ENCODE data around the gene NCAM1.
"Not testable (repeated sequence)": the region's sequence is repeated elsewhere in the genome, so short reads cannot be mapped to it uniquely, and the experiment has no call there.

The NCAM1 gene

GRCh38 chr11:113023228-113023627 lies 62.0 kb downstream of the NCAM1 start:
- Mint-ChIP-seq H3K4me1 (no peaks in the 10 kb centered on the region), H3K9me3 (no peaks in the 10 kb centered on the region), H3K27me3 (no peaks in the 10 kb centered on the region), H3K36me3 (no peaks in the 10 kb centered on the region), H3K27ac (no peak overlapping the region), H3K4me3 (no peak overlapping the region)
- CTCF ChIA-PET, result no interaction called here
- DNase-seq, result no peak

- CTCF ChIA-PET, result no interaction called here
Measured at GRCh38 chr11:113023986-113024385, 62.8 kb downstream of the NCAM1 start.

GRCh38 chr11:113026778-113027177 lies 65.6 kb downstream of the NCAM1 start:
- no peaks in the 10 kb centered on the region for H3K4me1 Mint-ChIP-seq
- no peaks in the 10 kb centered on the region for H3K36me3 Mint-ChIP-seq
- H3K27me3 Mint-ChIP-seq, result no peaks in the 10 kb centered on the region
- no peak for DNase-seq
- no peak overlapping the region for H3K27ac Mint-ChIP-seq
- no peak overlapping the region for H3K4me3 Mint-ChIP-seq
- H3K9me3 Mint-ChIP-seq, result no peaks in the 10 kb centered on the region
- CTCF ChIA-PET, result no interaction called here

More at GRCh38 chr11:113023986-113024385, 62.8 kb downstream of the NCAM1 start:
- no peaks in the 10 kb centered on the region for H3K4me1 Mint-ChIP-seq
- H3K27ac Mint-ChIP-seq, result no peak overlapping the region
- H3K4me3 Mint-ChIP-seq, result no peak overlapping the region
- H3K36me3 Mint-ChIP-seq, result no peaks in the 10 kb centered on the region
- DNase-seq, result no peak
- H3K9me3 Mint-ChIP-seq, result no peaks in the 10 kb centered on the region
- no peaks in the 10 kb centered on the region for H3K27me3 Mint-ChIP-seq

- no peaks in the 10 kb centered on the region for H3K4me1 Mint-ChIP-seq
- no peaks in the 10 kb centered on the region for H3K36me3 Mint-ChIP-seq
- H3K27me3 Mint-ChIP-seq, result no peaks in the 10 kb centered on the region
- no peak overlapping the region for H3K27ac Mint-ChIP-seq
- H3K9me3 Mint-ChIP-seq, result no peaks in the 10 kb centered on the region
- CTCF ChIA-PET, result no interaction called here
- no peak for DNase-seq
- H3K4me3 Mint-ChIP-seq, result no peak overlapping the region
Measured at GRCh38 chr11:113034576-113034975, 73.4 kb downstream of the NCAM1 start.

- CTCF ChIA-PET, result no interaction called here
- Mint-ChIP-seq H3K27me3 (no peaks in the 10 kb centered on the region), H3K27ac (no peak overlapping the region), H3K36me3 (no peaks in the 10 kb centered on the region), H3K4me3 (no peak overlapping the region), H3K9me3 (no peaks in the 10 kb centered on the region), H3K4me1 (no peaks in the 10 kb centered on the region)
- no peak for DNase-seq
Measured at GRCh38 chr11:113035708-113036107, 74.5 kb downstream of the NCAM1 start.

- Mint-ChIP-seq H3K9me3 (peaks cover 2% of the 10 kb centered on the region), H3K27me3 (no peaks in the 10 kb centered on the region), H3K27ac (no peak overlapping the region), H3K4me1 (no peaks in the 10 kb centered on the region), H3K36me3 (no peaks in the 10 kb centered on the region), H3K4me3 (no peak overlapping the region)
- no peak for DNase-seq
- CTCF ChIA-PET, result no interaction called here
Measured at GRCh38 chr11:113043698-113044097, 82.5 kb downstream of the NCAM1 start.

- Mint-ChIP-seq H3K27me3 (no peaks in the 10 kb centered on the region), H3K9me3 (peaks cover 2% of the 10 kb centered on the region), H3K36me3 (no peaks in the 10 kb centered on the region), H3K4me3 (no peak overlapping the region), H3K4me1 (no peaks in the 10 kb centered on the region), H3K27ac (no peak overlapping the region)
- DNase-seq, result no peak
- CTCF ChIA-PET, result no interaction called here
Measured at GRCh38 chr11:113045146-113045545, 83.9 kb downstream of the NCAM1 start.

GRCh38 chr11:113046866-113047265 lies 85.6 kb downstream of the NCAM1 start:
- Mint-ChIP-seq H3K9me3 (peaks cover 2% of the 10 kb centered on the region), H3K36me3 (no peaks in the 10 kb centered on the region), H3K4me1 (no peaks in the 10 kb centered on the region), H3K27ac (no peak overlapping the region), H3K27me3 (no peaks in the 10 kb centered on the region), H3K4me3 (no peak overlapping the region)
- CTCF ChIA-PET, result no interaction called here
- DNase-seq, result no peak

GRCh38 chr11:113048820-113049768 lies 87.9 kb downstream of the NCAM1 start:
- H3K4me1 Mint-ChIP-seq, result no peaks in the 10 kb centered on the region
- H3K27ac Mint-ChIP-seq, result no peak overlapping the region
- H3K27me3 Mint-ChIP-seq, result no peaks in the 10 kb centered on the region
- no peaks in the 10 kb centered on the region for H3K36me3 Mint-ChIP-seq
- no peak for DNase-seq
- no peak overlapping the region for H3K4me3 Mint-ChIP-seq
- CTCF ChIA-PET, result interaction anchor here (0.7 kb wide), 1 partner anchor 1057 kb away, joined by 3 read pairs; no protein-coding TSS in a partner anchor
- no peaks in the 10 kb centered on the region for H3K9me3 Mint-ChIP-seq

GRCh38 chr11:113053042-113053441 lies 91.8 kb downstream of the NCAM1 start:
- CTCF ChIA-PET, H3K36me3 Mint-ChIP-seq, H3K9me3 Mint-ChIP-seq, DNase-seq, H3K27me3 Mint-ChIP-seq, H3K4me3 Mint-ChIP-seq, H3K27ac Mint-ChIP-seq, H3K4me1 Mint-ChIP-seq: not testable (repeated sequence)

- no peak for DNase-seq
- Mint-ChIP-seq H3K36me3 (no peaks in the 10 kb centered on the region), H3K9me3 (no peaks in the 10 kb centered on the region), H3K27me3 (no peaks in the 10 kb centered on the region), H3K27ac (no peak overlapping the region), H3K4me1 (no peaks in the 10 kb centered on the region), H3K4me3 (no peak overlapping the region)
- CTCF ChIA-PET, result no interaction called here
Measured at GRCh38 chr11:113057038-113057437, 95.8 kb downstream of the NCAM1 start.

- no peaks in the 10 kb centered on the region for H3K4me1 Mint-ChIP-seq
- DNase-seq, result no peak
- no peaks in the 10 kb centered on the region for H3K27me3 Mint-ChIP-seq
- H3K27ac Mint-ChIP-seq, result no peak overlapping the region
- no peaks in the 10 kb centered on the region for H3K36me3 Mint-ChIP-seq
- CTCF ChIA-PET, result no interaction called here
- no peak overlapping the region for H3K4me3 Mint-ChIP-seq
- no peaks in the 10 kb centered on the region for H3K9me3 Mint-ChIP-seq
Measured at GRCh38 chr11:113059548-113059947, 98.3 kb downstream of the NCAM1 start.

GRCh38 chr11:113065330-113065729 lies 104.1 kb downstream of the NCAM1 start:
- H3K4me3 Mint-ChIP-seq, result no peak overlapping the region
- DNase-seq, result no peak
- no peak overlapping the region for H3K27ac Mint-ChIP-seq
- CTCF ChIA-PET, result no interaction called here
- H3K36me3 Mint-ChIP-seq, result no peaks in the 10 kb centered on the region
- no peaks in the 10 kb centered on the region for H3K9me3 Mint-ChIP-seq
- H3K4me1 Mint-ChIP-seq, result no peaks in the 10 kb centered on the region
- H3K27me3 Mint-ChIP-seq, result no peaks in the 10 kb centered on the region

- DNase-seq, result no peak
- Mint-ChIP-seq H3K36me3 (no peaks in the 10 kb centered on the region), H3K4me3 (no peak overlapping the region), H3K27ac (no peak overlapping the region), H3K9me3 (no peaks in the 10 kb centered on the region), H3K27me3 (no peaks in the 10 kb centered on the region), H3K4me1 (no peaks in the 10 kb centered on the region)
- CTCF ChIA-PET, result no interaction called here
Measured at GRCh38 chr11:113072237-113072858, 111.1 kb downstream of the NCAM1 start.

GRCh38 chr11:113073290-113073953 lies 112.2 kb downstream of the NCAM1 start:
- DNase-seq, result no peak

More at GRCh38 chr11:113073290-113073953, 112.2 kb downstream of the NCAM1 start:
- no peak overlapping the region for H3K4me3 Mint-ChIP-seq
- H3K27me3 Mint-ChIP-seq, result no peaks in the 10 kb centered on the region
- H3K4me1 Mint-ChIP-seq, result no peaks in the 10 kb centered on the region
- CTCF ChIA-PET, result no interaction called here
- H3K9me3 Mint-ChIP-seq, result no peaks in the 10 kb centered on the region
- no peak overlapping the region for H3K27ac Mint-ChIP-seq
- H3K36me3 Mint-ChIP-seq, result no peaks in the 10 kb centered on the region
